ENCODE measurements around the gene TMEM63A.
"Not testable (repeated sequence)": the region's sequence is repeated elsewhere in the genome, so short reads cannot be mapped to it uniquely, and the experiment has no call there.

Gene TMEM63A

GRCh38 chr1:225908013-225908640 is 25.9 kb upstream of the TMEM63A start:
- DNase-seq: no peak

GRCh38 chr1:225907341-225907740 is 25.2 kb upstream of the TMEM63A start:
- DNase-seq: no peak

- no peak for DNase-seq
These were observed 24.3 kb upstream of the TMEM63A start for GRCh38 chr1:225906467-225906866.

- no peak for DNase-seq
These were observed 21.4 kb upstream of the TMEM63A start for GRCh38 chr1:225903623-225904022.

GRCh38 chr1:225899044-225899925 is 17.1 kb upstream of the TMEM63A start:
- DNase-seq: no peak

GRCh38 chr1:225897595-225898514 is 15.7 kb upstream of the TMEM63A start:
- DNase-seq: peak; percentile 55

- DNase-seq: peak; percentile 89
These were observed 14.9 kb upstream of the TMEM63A start for GRCh38 chr1:225896937-225897549.

GRCh38 chr1:225896494-225896893 is 14.3 kb upstream of the TMEM63A start:
- no peak for DNase-seq

GRCh38 chr1:225892307-225892706 is 10.1 kb upstream of the TMEM63A start:
- no peak for DNase-seq

GRCh38 chr1:225891229-225891972 is 9.2 kb upstream of the TMEM63A start:
- DNase-seq: no peak

- DNase-seq: no peak
These were observed 8.4 kb upstream of the TMEM63A start for GRCh38 chr1:225890346-225891228.

- no peak for DNase-seq
These were observed 7.6 kb upstream of the TMEM63A start for GRCh38 chr1:225889743-225890142.

GRCh38 chr1:225888898-225889601 is 6.9 kb upstream of the TMEM63A start, which contains the start of gene LEFTY1:
Gene LEFTY1, minus strand, starts transcription at chr1:225889146. Its CDS starts 80 bp downstream, at chr1:225889066.
- no peak for DNase-seq

GRCh38 chr1:225888289-225888897 is 6.2 kb upstream of the TMEM63A start:
- DNase-seq: no peak

- DNase-seq: not testable (repeated sequence)
These were observed 5.5 kb upstream of the TMEM63A start for GRCh38 chr1:225887554-225888288.

- no peak for DNase-seq
These were observed 4.8 kb upstream of the TMEM63A start for GRCh38 chr1:225887030-225887314.

- no peak for DNase-seq
These were observed 4.2 kb upstream of the TMEM63A start for GRCh38 chr1:225886159-225887029.

- DNase-seq: no peak
These were observed 3.2 kb upstream of the TMEM63A start for GRCh38 chr1:225885336-225885735.
